Left kidney (tissue), 8 donors: ENCODE measurements around the gene GNAT2. TPM values are rescaled to one million over a fixed set of nuclear protein-coding genes. Genes with fewer than 3 reads are reported as not detected.
A peak's percentile ranks its signal among the peaks of the same experiment; 100 is the strongest.
"Not testable (repeated sequence)": the region's sequence is repeated elsewhere in the genome, so short reads cannot be mapped to it uniquely, and the experiment has no call there.

ENCODE experiments used
- DNase-seq: peaks from one replicate; pipeline ENCODE4 v3.0.0-alpha.2; 2013
- long read RNA-seq, 8 donors: transcript quantifications; one replicate each; lab custom pipeline, GENCODE V29; 2026
- polyA plus RNA-seq: library from polyadenylated mRNA; unstranded; fragments of 120-200 nt; gene quantifications from one replicate; pipeline ENCODE4 v1.2.1, GENCODE V29; 2013; ENCODE audit not compliant: insufficient read length

The GNAT2 gene
- not detected for polyA plus RNA-seq
- long read RNA-seq, donor 1, result 0 reads
- long read RNA-seq, donor 2, result 0 reads
- long read RNA-seq, donor 3, result 0 reads
- long read RNA-seq, donor 4, result 0 reads
- long read RNA-seq, donor 5, result 0 reads
- long read RNA-seq, donor 6, result 0 reads
- long read RNA-seq, donor 7, partial matches to known transcripts, result 5 of 5 reads
- long read RNA-seq, donor 7, other reads (novel, unspliced or antisense), result 0 of 5 reads
- long read RNA-seq, donor 8, result 0 reads

GRCh38 chr1:109619576-109620400 lies at the start of gene GNAT2, which contains the start of gene AMPD2:
TSS of gene GNAT2 (minus strand) at chr1:109619616. CDS start at chr1:109612870, 6,746 bp downstream.
TSS of gene AMPD2 (plus strand) at chr1:109619837. CDS start at chr1:109621176, 1,339 bp downstream.
- peak; percentile 68 for DNase-seq

- DNase-seq, result no peak
These were observed 48.8 kb upstream of the GNAT2 start for GRCh38 chr1:109668123-109668775.

DNA sequence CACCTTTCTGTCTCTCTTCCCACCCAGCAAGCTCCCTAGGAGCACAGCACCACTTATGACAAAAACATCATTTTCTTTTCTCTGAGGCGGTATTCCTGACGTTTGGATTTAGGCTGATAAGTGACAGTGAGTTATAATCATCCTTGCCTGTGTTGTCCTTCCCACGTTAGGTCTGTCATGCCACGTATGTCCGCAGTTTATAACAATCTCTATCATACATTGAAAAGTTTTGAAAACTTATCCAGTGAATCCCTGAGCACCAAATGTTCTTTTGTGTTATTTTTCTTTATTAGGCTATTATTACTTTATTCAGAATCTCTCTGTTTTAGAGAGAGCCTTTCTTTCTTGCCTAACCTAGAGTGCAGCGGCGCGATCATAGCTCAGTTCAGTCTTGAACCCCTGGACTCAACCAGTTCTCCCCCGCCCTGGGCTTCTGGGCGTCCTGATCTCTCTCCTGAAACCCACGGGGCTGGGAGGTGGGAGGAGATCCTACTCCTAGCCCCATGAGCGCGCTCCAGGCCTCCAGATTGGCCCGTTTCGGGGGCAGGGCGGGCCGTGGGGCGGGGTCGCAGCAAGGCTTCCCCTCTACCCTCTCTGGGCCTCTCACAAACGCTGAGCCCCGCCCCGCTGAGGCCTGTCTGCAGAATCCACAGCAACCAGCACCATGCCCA lies 48.2 kb upstream of the GNAT2 start, which contains the start of gene GSTM2:
Gene GSTM2, plus strand, starts transcription at position 606 of the 671 bp plus-strand sequence. Its CDS starts 59 bp downstream, at position 665.
- peak; percentile 93 for DNase-seq

DNA sequence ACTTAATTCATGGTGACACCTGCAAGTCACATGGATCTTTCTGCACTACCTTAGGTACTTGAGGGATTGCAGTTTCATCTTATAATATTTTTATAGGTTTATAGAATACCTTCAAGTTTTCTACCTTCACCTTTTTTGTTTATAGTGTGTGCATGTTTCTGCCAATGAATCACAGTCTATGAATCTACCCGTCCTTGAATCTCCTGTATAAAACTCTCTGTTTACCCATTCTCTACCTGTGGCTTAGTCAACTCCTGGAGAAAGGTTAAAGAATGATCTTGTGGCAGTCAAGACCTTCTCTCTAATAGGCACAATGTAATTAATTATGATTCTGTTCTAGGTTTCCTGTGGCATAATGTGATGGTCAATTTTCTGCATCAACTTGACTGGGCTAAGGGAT lies 45.3 kb upstream of the GNAT2 start:
- no peak for DNase-seq

DNA sequence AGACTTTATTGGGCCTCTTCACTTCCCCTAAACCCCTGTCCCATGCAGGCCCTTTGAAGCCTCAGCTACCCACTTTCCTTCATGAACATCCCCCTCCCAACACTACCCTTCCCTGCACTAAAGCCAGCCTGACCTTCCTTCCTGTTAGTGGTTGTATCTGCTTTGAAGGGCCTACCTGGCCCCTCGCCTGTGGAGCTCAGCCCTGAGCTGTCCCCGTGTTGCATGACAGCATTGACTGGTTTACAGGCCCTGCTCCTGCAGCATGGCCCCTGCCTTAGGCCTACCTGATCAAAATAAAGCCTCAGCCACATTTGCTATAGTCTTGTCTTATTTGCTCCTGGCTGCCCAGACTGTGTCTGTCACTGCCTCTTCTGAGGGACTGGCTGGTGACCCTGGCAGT lies 42.0 kb upstream of the GNAT2 start:
- no peak for DNase-seq

DNA sequence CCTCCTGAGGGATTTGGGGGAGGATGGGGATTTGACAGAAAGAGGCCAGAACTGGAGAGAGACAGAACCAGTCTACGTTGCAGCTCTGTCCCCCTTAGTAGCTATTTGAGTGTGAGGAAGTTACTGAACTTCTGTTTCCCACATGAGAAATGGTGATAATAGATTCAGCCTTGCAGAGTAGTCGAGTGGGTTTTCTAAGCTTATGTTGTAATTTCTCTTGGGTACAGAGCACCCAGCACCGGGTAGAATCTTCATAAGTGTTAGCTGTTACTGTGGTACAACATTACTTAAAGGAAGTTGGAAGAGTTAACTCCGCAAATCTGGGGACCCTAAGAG lies 41.2 kb upstream of the GNAT2 start:
- not testable (repeated sequence) for DNase-seq

GRCh38 chr1:109659997-109660690 lies 40.7 kb upstream of the GNAT2 start:
- DNase-seq, result peak; percentile 81

DNA sequence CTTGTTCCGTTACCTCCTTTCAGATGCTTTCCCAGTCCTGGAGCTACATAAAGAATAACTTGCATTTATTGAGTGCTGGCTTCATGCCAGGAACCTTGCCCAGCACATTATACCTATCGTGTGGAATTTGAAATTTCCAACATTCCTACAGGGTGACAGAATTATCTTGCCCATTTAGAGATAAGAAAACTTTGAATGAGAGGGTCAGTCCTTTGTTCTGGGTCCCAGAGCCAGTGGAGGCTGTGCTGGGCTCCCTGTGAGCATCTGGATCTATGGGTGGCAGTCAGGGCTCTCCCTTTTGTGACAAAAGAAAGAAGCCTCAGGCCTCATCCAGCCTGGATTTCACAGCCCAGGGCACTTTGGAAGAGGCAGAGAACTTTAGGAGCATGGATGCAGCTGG lies 39.7 kb upstream of the GNAT2 start:
- no peak for DNase-seq

DNA sequence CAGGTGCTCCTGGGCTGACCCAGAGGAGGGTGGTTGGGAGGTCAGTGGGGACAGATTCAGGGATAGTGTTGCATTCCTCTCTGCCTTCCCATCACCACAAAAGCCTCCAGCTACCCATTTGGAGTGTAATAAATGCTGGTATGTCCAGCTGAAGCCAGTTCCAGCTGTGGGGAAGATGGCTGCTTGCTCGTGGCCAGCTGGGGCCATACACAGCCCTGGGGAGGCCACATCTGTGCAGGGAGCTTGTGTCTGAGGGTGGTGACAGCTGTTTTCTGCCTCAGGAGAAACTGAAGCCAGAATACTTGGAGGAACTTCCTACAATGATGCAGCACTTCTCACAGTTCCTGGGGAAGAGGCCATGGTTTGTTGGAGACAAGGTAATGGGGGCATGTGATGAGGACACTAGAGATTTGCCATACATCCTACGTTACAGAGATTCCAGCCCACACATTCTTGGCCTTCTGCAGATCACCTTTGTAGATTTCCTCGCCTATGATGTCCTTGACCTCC lies 39.2 kb upstream of the GNAT2 start:
- DNase-seq, result no peak

DNA sequence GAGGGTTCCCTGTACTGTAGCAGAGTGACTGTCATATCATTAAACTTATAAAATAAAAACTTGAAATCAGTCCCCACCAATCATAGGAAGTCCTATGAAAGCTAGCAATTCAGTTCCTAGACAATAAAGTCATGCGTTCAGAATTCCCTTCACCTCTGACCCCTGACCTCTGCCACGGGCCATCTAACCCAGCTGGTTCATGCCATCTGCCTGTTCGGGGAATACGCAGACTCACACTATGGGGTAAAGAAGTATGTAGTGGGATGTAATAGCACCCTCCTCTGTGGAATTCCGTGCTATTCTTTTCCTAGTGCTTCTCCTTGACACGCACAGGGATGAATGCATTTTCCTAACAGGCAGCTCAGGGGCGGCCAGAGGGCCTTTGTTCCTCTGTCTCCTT lies 38.6 kb upstream of the GNAT2 start:
- DNase-seq, result no peak

GRCh38 chr1:109657395-109657794 lies 38.0 kb upstream of the GNAT2 start:
- DNase-seq, result no peak

- peak; percentile 83 for DNase-seq
These were observed 36.5 kb upstream of the GNAT2 start, which contains the start of gene GSTM4 for GRCh38 chr1:109655615-109656519. TSS of gene GSTM4 (plus strand) at chr1:109656099. CDS start at chr1:109656390, 291 bp downstream.

GRCh38 chr1:109654519-109654918 lies 35.1 kb upstream of the GNAT2 start:
- DNase-seq, result no peak

- no peak for DNase-seq
These were observed 33.9 kb upstream of the GNAT2 start for GRCh38 chr1:109653306-109653705.

- DNase-seq, result no peak
These were observed 33.0 kb upstream of the GNAT2 start for GRCh38 chr1:109652402-109652801.

DNA sequence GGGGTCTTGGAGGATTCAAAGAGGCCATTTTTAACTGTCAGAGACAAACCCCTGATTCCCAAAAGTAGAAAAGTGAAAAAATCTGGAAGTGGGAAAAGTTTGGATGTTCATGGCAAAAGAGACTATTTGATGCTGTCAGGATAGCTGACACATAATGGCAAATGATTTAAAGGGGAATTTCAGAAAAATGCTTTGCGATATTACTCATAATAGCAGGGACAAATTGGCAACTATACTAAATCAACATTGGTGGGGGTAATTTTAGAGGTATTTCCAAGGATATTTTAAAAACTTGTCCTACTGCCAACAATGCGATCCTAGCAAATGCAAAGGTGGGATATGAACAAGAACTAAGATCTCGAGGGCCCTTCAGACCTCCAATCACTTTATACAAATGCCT lies 31.2 kb upstream of the GNAT2 start:
- no peak for DNase-seq

DNA sequence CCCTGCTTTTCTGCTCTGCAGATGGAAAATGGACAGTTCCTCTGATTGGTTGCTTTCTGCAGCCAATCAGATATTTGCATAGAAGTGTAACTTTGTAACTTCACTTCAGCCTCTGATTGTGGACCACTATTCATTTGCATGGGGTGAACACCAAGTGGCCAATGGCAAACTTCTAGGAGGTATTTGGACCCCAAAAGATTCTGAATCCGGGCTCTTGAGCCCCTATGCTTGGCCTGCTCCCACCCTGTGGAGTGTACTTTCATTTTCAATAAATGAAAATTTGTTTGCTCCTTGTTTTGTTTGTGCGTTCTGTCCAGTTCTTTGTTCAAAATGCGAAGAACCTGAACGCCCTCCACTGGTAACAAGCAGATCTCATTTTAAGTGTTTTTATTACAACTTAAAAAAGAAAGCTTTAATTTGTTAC lies 30.1 kb upstream of the GNAT2 start:
- DNase-seq, result no peak

DNA sequence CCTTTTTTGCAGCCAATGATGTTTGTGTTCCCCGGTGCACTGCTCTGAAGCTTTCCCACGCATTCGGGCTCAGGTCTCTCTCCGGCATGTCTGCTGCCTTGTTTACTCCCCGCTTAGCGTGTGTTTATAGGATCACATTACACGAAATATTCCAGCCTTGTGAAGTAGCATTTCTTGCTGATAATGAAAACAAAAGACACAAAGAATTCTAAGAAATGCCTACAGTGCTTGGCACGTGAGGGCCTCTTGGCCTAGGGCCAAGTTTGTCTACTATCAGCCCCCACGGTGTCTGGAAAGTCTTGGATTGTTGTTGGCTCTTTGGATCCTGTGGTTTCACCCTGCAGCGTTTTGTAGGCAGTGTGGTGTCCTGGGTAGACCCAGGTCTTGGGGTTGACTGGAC lies 25.3 kb upstream of the GNAT2 start:
- no peak for DNase-seq

DNA sequence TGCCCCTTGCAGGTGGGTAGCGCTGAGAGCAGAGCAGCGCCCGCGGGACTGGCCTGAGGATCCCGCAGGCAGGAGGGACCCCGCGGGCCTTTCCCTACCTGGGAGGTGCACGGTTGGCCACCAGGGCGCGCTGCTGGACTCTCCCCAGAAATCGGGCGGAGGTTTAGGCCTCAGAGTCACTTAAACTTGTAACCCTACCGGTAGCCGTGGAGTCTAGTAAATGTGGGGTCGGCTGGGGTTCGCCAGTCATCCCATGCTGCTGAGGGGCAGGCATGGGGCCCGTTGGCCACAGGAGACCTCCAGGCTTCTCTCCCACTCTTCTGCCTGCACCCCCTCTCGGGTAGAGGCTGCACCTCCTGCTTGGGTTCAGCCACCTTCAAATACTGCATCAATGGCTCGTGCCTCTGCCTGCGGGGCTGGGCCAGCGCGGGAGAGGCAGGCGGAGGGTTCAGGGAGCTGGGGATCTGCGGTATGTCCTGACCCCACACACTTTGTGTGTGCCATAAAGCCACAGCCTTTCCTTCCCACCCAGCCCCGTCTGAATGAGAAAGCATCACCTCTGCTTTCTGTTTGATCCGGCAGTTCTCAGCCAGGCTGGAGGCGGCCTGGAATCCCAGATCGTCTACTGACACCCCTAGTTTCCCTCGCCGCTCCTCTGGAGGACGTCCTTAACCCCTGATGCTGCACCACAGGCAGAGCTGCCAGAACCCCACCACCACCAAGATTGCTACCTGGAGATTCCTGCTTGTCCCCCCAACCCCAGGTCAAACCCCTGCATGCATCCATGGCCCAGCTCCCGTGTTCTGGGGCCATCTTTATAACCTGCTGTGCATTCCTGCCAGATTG lies 24.2 kb upstream of the GNAT2 start:
- DNase-seq, result peak; percentile 73
